ENCODE measurements around the gene KLHL22.
A peak's percentile ranks its signal among the peaks of the same experiment; 100 is the strongest.
"Not testable (repeated sequence)": the region's sequence is repeated elsewhere in the genome, so short reads cannot be mapped to it uniquely, and the experiment has no call there.

KLHL22 gene

DNA sequence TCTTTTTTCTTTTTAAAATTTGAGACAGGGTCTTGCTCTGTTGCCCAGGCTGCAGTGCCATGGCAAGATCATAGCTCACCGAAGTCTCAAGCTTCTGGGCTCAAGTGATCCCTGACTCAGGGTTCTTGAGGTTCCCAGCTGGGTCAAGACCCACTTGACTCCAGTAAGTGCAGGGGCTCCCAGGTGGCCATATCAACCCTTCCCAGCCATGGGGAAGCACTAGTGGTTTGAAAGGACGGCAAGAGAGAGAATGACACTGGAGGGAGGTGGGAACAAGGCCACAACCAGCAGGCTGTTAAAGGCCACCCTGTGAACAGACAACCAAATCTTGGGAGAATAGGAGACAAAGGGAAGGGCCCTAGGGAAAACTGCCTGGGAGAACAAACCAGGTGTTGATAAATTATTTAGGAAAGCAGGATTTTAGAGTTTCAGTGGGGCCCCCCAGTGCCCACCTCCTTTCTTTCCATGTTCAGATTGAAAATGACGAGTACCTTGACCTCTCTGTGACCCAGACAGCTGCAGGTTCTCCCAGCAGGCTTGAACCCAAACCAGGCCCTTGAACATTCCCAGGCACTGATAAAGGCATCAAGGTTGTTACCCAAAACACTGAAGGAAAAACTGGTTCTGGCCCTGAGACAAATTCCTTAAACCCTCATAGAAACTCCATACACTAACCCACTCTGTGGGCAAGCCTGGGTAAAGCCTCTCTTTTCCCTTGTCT lies 28.8 kb downstream of the KLHL22 start:
- DNase-seq = no peak

DNA sequence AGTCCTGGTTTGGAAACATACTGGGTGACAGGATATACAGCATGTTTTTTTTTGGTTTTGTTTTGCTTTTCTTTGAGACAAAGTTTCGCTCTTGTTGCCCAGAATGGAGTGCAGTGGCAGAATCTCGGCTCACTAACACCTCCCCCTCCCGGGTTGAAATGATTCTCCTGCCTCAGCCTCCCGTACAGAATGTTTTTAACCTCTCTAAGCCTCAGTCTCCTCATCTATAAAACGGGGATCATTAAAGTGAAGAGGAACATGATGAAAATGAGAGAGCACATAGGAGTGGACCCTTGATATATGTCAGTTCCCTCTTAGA lies 29.9 kb downstream of the KLHL22 start:
- no peak for DNase-seq

DNA sequence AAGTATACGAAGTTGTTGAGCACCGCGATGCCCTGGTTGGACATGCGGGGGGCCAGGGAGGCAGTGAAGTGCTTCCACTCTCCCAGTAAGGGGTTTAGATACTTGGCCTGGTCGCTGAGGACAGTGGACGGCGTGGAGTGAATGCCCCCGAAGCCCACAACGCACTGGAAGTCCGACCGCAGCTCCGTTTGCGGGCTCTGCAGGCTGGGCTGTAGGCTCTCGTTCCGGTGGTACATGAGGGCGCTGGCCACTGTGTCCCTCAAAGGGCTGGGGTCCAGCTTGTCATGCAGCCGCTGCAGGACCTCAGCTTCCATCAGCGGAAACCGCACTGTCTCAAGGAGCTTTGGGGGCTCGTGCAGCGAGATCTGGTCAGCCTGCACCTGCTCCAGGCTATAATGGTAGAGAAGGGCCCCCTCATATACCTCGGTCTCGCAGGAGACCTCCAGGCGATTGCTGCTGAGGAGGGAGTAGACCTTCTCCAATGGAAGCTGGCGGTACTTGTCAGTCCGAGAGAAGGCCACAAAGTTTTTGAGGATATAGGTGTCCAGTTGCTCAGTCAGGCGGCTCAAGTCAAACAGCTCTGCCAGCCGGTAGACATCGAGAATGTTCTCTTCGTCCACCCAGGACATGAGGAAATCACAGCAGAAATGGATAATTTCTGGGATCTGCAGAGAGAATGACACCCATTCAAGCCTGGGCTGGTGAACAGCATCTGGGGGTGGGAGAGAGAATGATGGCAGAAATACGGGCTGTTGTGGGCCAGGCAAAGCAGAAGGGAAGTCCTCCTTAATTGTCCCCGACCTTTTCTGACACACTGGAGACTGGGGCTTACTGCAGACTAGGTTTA lies 30.5 kb downstream of the KLHL22 start:
- no peak for DNase-seq

DNA sequence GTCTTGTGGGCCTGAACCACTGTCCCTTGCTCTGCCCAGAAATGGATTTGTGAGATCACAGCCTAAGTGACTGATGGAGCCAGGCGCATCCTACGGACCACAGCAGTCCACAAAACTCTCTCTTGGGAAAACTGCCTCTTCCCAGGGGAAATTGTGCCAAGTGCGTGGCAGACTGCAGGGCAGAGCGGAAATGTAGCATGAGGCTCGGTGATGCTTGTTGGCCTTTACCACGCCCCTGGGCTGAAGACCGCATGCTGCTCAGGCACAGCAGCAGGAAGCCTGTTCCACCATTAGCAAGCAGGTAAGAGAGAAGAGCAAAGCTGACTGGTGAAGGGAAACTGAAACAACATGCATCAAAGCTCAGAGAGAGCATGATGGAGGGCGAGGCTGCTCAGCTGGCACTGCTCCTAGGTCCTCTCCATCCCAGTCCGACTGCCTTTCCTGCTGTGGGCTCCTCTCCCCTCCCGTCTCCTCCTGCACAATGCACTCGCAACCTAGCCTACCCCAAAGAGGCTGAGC lies 31.4 kb downstream of the KLHL22 start:
- DNase-seq = no peak

DNA sequence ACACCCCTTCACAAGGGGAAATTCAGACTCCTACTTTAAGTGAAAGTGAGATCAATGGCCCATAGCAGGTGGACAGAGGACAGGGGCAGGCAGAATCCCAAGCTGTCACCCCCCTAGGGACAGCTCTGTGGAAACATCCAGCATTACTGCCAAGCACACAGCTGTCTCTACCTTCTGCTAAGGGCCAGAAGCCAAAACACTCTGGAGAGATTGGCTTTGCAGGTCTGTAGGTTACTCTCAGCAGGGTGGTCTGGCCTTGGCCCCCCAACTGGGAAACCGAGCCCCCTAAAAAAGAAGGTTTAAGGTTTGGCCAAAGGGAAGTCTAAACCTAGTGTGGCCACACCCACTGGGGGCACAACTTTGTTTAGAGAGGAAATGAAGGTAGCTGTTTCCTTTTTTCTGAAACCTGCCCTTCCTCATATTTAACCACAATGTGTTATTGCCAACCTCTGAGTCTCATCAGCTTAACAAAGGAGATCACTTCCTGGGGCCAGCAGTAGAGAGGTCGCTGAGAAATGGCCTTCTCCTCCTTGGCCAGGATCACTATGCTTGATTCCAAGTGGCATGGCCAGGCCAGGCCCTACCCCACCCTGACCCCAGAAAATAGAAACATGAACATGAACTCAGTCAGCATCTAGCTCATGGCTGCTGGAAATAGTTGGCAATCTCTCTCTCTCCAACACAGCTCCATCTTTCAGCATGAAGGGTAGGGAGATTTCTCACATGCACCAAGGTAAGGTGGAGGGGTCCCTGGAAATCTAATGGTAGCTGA lies 32.1 kb downstream of the KLHL22 start:
- DNase-seq = no peak

DNA sequence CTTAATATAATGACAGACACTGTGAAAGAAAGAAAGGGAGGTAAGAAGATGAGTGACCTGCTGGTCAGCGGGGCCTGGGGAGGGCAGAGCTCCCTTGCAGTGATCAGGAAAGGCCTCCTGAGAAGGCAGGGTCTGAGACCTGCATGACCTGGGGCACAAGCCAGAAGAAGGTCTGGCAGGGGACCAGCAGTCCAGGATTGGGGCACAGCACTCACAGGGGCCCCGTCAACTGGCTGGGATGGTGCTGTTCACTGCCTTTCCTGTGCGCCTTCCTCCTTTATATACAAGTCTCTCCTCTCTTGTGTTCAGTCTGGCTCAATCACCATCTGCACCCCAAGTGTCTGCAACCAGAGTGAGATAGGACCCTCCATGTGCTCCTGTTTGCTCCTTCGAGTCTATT lies 35.7 kb downstream of the KLHL22 start:
- DNase-seq = no peak

DNA sequence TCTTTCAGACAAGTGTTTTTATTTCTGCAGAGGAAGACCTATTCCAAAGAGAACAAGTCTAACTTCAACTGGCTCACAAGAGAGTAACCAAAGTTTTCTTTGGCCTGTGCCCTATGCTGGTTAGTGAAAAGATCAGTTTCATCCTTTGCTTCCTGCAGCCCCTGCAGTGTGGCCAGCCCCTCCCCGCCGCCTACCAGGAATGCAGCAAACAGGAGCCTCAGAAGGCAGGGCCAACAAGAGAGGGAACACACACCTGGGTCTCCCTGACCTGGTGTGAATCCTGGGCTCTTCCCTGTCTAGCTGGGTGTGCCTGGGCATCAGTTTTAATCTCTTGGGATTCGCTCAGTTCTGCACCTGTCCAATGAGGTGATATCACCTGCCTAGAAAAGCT lies 36.4 kb downstream of the KLHL22 start:
- no peak for DNase-seq

DNA sequence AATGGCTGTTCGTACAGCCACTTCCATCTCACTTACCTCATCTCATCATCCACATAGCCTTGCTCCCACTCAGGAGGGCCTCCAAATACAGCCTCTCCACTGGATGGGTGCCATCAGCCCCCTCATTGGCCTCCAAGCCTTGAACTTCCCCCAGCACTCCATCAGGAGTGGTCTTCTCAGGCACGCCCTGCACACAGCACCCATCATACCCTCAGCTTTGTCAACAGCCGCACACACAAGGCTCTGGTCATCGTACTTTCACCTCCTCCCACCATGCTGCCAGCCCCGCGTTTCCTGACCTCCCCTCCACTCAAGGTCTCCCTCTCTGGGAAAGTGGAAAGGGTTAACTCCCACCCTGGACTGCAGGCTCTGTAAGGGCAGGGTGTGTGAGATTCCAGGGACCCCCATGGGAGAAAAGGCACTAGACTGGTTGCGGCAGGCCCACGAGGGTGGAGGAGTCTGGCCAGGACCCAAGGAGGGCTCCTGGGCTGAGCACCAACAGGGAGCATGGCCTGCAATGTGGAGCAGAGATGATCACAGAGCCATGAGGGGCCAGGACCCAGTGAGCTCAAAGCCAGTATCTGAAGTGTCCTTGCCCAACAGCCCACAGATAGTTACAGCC lies 37.0 kb downstream of the KLHL22 start:
- DNase-seq = no peak

DNA sequence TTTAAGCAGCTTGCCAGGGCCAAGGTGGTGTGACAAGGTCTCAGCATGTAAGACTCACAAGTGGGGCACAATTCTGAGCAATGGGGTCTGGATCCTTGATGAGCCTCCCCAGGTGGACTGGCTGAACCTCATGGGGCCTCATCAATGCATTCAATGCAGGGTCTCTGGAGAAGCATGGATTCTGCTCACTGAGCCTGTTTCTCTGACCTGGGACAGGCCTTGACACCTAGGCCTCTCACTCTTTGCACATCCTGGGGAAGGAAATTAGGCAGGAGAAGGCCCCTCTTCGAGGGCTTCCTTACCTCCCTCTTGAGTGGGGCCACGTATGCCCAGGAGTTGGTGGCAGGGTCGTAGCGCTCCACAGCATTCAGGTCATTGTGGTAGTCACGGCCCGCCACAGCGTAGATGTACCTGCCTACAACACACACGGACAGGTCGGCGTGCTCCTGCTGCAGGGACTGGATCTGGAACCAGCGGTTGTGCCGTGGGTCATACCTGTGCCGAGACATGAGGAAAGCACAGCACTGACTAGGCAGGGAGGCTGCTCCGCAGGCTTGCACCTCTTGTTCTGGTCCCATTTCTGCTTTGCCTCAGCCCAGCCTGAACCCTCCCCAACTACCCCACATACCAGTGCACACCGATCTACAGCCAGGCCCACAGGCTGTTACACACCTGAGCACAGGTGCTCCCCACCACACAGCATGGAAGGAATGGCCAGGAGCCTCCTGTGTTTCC lies 37.9 kb downstream of the KLHL22 start:
- DNase-seq = no peak

DNA sequence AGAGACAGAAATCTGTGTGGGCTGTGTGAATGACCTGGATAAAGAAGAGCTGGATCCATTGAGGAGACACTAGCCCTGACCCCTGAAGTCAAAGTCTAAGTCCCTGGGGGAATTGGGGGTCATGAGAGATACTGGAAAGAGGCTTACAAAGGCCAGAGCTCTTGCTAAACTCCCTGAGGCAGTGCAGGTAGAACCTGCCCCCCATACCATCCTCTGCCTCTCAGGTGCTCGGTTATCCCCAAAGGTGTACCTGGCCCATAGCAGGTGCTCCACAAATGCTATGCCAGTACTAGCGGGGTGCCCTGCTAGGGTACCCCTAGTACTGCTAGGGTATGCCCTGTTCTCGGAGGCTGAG lies 38.9 kb downstream of the KLHL22 start:
- DNase-seq = no peak

DNA sequence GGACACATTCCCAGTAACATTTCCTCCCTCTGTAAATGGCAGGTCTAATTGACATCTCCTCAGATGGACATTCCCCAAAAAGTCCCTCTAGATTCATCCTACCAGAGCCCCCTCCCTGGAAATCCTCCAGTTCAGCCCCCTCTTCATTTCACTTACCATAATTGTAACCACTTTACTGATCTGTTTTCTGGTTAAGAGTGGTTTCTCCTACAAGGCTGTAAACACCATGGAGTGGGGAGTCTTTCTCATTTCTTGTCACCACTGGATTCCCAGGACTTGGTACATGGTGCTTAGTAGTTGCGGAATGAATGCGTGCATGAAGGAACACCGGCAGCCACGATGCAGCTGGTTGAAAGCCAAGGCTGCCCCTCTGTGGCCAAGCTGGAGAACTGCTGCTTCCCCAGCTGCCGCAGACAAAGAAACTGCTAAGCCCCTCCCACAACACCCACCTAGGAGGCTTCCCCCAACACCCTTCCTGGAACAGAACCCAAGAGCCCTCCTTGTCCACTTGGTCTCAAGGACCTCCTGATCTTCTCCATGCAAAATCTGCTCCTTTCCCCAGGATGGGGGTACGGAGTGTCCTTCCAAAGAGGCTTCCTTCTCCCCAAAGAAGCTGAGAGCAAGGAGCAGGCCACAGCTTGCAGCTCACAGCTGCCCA lies 39.4 kb downstream of the KLHL22 start:
- DNase-seq = peak; percentile 48

DNA sequence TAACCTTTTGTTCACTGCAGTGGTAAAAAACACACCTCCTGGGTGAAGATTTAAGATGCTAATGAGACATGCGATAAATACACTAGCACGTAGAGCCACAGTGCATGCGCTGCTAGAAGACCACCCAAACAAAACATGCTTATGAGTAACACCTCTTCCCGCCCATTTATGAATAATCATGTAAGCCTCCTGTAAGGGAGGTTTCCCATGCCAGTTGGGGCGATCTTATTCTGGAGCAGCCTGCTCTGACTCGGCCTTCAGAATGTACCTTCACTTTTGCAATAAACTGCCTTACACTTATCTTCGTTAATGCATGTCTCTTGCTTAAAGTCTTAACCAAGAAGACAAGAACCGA lies 39.9 kb downstream of the KLHL22 start:
- DNase-seq = no peak

DNA sequence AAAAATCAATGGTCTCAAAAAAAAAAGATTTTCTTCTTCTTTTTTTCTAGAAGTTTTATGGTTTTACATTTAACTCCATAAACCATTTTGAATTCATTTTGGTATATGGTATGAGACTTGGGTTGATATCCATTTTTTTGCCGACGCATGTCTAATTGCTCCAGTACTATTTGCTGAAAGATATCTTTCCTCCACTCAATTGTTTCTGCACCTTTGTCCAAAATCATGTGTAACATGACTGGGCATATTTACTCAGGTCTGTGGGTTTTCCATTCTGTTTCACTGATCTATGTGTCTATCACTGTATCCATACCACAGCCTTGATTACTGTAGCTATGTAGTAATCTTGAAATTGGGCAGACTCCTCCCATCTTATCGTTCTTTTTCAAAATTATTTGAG lies 42.4 kb downstream of the KLHL22 start:
- no peak for DNase-seq

DNA sequence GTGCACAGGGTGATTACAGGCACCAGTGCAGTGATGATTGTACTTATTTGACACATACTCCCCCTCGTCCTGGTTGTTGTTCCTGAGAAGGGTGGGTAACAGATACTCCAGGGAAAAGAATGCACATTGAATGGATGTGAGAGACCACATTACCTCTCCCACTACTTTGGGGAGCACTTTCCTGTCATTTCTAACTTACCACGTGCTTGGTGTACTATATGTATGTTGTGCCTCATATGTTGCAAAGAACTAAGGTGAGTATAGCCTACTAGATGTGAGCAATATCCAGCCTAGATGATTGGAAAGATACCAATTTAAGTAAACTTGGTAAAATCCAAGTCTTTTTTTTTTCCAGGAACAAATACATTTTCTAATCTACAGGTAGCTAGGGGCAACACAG lies 43.7 kb downstream of the KLHL22 start:
- no peak for DNase-seq

DNA sequence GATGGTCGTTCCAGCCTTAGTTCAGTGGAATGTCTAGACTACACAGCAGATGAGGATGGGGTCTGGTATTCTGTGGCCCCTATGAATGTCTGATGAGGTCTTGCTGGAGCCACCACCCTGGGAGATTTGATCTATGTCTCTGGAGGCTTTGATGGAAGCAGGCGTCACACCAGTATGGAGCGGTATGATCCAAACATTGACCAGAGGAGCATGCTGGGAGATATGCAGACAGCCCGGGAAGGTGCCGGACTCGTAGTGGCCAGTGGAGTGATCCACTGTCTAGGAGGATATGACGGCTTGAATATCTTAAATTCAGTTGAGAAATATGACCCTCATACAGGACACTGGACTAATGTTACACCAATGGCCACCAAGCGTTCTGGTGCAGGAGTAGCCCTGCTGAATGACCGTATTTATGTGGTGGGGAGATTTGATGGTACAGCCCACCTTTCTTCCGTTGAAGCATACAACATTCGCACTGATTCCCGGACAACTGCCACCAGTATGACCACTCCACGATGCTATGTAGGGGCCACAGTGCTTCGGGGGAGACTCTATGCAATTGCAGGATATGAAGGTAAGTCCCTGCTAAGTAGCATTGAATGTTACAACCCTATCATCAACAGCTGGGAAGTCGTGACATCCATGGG lies 44.3 kb downstream of the KLHL22 start:
- DNase-seq = not testable (repeated sequence)

DNA sequence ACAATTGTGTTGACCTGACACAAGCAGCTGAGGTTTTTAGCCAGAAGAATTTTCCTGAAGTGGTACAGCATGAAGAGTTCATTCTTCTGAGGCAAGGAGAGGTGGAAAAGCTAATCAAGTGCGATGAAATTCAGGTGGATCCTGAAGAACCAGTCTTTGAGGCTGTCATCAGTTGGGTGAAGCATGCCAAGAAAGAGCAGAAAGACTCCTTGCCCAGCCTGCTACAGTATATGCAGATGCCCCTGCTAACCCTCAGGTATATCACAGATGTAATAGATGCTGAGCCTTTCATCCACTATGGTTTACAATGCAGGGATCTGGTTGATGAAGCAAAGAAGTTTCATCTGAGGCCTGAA lies 45.1 kb downstream of the KLHL22 start:
- DNase-seq = no peak

DNA sequence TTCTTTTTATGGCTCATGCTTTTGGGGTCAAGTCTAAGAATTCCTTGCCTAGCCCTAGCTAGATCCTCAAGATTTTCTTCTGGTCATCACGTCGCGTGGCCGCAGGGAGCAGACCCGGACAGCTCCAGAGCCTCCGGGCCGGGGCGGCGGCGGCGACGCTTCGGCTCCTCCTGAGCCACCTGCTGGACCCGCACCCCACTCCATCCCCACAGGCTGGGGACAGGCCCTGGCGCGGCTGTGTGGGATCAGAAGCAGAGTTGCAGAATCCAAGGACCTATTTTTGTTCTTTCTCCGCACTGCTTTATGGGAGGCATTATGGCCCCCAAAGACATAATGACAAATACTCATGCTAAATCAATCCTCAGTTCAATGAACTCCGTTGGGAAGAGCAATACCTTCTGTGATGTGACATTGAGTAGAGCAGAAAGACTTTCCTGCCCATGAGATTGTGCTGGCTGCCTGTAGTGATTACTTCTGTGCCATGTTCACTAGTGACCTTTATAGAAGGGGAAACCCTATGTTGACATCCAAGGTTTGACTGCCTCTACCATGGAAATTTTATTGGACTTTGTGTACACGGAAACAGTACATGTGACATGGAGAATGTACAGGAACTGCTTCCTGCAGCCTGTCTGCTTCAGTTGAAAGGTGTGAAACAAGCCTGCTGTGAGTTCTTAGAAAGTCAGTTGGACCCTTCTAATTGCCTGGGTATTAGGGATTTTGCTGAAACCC lies 45.6 kb downstream of the KLHL22 start:
- no peak for DNase-seq

DNA sequence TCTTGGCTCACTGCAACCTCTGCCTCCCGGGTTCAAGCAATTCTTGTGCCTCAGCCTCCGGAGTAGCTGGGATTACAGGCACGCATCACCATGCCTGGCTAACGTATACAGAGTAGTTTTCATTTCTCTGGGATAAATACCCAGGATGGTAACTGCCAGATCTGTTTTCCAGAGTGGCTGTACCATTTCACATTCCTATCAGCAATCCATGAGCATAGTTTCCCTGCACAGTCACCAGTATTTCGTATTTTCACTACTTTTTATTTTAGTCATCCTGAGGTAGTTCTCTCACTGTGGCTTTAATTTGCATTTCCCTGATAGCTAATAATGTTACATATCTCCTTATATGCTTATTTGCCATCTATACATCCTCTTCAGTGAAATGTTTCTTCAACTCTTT lies 47.0 kb downstream of the KLHL22 start:
- DNase-seq = no peak

DNA sequence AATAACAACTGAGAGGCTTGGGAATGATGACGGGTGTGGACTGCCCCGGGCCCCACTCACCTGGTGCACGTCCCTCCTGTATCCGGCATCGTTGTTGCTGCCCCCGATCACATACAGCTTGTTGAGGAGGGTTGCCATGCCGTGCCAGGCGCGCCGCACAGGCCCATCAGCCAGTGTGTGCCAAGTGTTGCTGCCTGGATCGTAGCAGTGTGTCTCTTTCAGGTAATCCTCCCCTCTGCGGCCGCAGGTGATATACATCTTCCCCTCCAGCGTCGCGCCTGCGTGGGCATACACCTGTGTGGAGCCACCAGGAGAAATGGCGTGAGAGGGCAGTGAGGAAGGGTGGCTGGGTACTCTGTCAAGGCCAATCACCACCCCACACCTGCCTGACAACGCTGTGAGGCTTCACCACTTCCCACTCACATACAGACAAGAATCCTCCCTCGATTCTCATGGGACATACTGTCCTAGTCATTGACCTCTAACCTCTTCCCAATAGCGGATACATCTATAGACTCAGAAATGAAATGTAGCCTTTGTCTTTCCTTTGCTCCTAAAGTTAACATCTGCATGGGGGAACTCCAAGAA lies 49.1 kb downstream of the KLHL22 start:
- no peak for DNase-seq

DNA sequence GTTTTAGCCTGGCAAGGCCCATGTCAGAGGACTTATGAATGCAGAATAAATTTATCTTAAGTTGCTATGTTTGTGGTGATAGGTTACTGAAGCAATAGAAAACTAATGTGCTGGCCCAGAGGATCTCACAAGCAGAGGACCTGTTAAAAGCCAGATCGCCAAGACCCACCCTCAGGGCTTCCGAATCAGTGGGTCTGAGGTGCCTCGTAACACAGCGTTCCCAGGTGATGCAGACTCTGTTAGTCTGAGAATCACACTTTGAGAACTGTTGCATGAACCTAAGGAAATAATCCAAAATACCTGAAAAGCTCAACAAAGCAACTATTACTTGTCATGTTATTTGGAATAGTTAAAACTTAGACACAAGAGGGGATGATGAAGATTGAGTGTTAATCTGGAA lies 51.3 kb downstream of the KLHL22 start:
- DNase-seq = no peak
